ENCODE data around the gene COL27A1. TPM values are rescaled to one million over a fixed set of nuclear protein-coding genes. Genes with fewer than 3 reads are reported as not detected.

Gene COL27A1
- total RNA-seq, 2 experiments from 2014 or later = not detected

- no TSS peak for BruUV-seq (replicated peaks)
- Histone ChIP-seq H3K36me3 (ENCODE audit: insufficient read depth, low read length) (no peaks in the 10 kb centered on the region), H3K27ac (ENCODE audit: low read depth, low read length, poor library complexity, severe bottlenecking) (no peak overlapping the region), H3K9me2 (ENCODE audit: insufficient read depth, low read length) (no peaks in the 10 kb centered on the region), H3K79me2 (ENCODE audit: insufficient read depth, low read depth, low read length) (no peaks in the 10 kb centered on the region), H3K4me3 (ENCODE audit: low read depth, low read length, poor library complexity, severe bottlenecking) (no peak overlapping the region), H3K9me3 (ENCODE audit: low read length) (no peaks in the 10 kb centered on the region), H3K4me2 (ENCODE audit: low read length) (no peak overlapping the region), H2AFZ (ENCODE audit: low read length) (no peak overlapping the region), H3K4me1 (ENCODE audit: insufficient read depth, low read length, poor library complexity, severe bottlenecking) (no peaks in the 10 kb centered on the region), H4K20me1 (ENCODE audit: insufficient read depth, low read length) (no peaks in the 10 kb centered on the region)
- TF ChIP-seq, protein P1, sequence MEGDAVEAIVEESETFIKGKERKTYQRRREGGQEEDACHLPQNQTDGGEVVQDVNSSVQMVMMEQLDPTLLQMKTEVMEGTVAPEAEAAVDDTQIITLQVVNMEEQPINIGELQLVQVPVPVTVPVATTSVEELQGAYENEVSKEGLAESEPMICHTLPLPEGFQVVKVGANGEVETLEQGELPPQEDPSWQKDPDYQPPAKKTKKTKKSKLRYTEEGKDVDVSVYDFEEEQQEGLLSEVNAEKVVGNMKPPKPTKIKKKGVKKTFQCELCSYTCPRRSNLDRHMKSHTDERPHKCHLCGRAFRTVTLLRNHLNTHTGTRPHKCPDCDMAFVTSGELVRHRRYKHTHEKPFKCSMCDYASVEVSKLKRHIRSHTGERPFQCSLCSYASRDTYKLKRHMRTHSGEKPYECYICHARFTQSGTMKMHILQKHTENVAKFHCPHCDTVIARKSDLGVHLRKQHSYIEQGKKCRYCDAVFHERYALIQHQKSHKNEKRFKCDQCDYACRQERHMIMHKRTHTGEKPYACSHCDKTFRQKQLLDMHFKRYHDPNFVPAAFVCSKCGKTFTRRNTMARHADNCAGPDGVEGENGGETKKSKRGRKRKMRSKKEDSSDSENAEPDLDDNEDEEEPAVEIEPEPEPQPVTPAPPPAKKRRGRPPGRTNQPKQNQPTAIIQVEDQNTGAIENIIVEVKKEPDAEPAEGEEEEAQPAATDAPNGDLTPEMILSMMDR (conservative IDR thresholded peaks at IDR 0.05; ENCODE audit: low read length) = no peak
- no peak for TF ChIP-seq EZH2phosphoT487 (IDR thresholded peaks at IDR 0.05; ENCODE audit: borderline replicate concordance, low read depth, low read length)
- ChIA-PET CTCF (ENCODE audit: unreplicated experiment) (no interaction called here), POLR2A (no interaction called here)
- intact Hi-C loops (cut with micrococcal nuclease; ENCODE audit: unreplicated experiment) = no loop called here
- DNase-seq (ENCODE audit: low spot score) = no peak
Observed at GRCh38 chr9:114193090-114193489, 37.8 kb downstream of the COL27A1 start.

GRCh38 chr9:114196117-114196516 lies 40.8 kb downstream of the COL27A1 start:
- Histone ChIP-seq H4K20me1 (ENCODE audit: insufficient read depth, low read length) (no peaks in the 10 kb centered on the region), H3K36me3 (ENCODE audit: insufficient read depth, low read length) (no peaks in the 10 kb centered on the region), H3K9me2 (ENCODE audit: insufficient read depth, low read length) (no peaks in the 10 kb centered on the region), H3K9me3 (ENCODE audit: low read length) (no peaks in the 10 kb centered on the region), H3K4me1 (ENCODE audit: insufficient read depth, low read length, poor library complexity, severe bottlenecking) (no peaks in the 10 kb centered on the region), H3K4me3 (ENCODE audit: low read depth, low read length, poor library complexity, severe bottlenecking) (no peak overlapping the region), H3K4me2 (ENCODE audit: low read length) (no peak overlapping the region), H2AFZ (ENCODE audit: low read length) (no peak overlapping the region), H3K27ac (ENCODE audit: low read depth, low read length, poor library complexity, severe bottlenecking) (no peak overlapping the region), H3K79me2 (ENCODE audit: insufficient read depth, low read depth, low read length) (no peaks in the 10 kb centered on the region)
- ChIA-PET POLR2A (no interaction called here), CTCF (ENCODE audit: unreplicated experiment) (no interaction called here)
- TF ChIP-seq EZH2phosphoT487 (IDR thresholded peaks at IDR 0.05; ENCODE audit: borderline replicate concordance, low read depth, low read length) = no peak
- TF ChIP-seq, protein P1 (conservative IDR thresholded peaks at IDR 0.05; ENCODE audit: low read length) = no peak
- no peak for DNase-seq (ENCODE audit: low spot score)
- no TSS peak for BruUV-seq (replicated peaks)
- intact Hi-C loops (cut with micrococcal nuclease; ENCODE audit: unreplicated experiment) = no loop called here

DNA sequence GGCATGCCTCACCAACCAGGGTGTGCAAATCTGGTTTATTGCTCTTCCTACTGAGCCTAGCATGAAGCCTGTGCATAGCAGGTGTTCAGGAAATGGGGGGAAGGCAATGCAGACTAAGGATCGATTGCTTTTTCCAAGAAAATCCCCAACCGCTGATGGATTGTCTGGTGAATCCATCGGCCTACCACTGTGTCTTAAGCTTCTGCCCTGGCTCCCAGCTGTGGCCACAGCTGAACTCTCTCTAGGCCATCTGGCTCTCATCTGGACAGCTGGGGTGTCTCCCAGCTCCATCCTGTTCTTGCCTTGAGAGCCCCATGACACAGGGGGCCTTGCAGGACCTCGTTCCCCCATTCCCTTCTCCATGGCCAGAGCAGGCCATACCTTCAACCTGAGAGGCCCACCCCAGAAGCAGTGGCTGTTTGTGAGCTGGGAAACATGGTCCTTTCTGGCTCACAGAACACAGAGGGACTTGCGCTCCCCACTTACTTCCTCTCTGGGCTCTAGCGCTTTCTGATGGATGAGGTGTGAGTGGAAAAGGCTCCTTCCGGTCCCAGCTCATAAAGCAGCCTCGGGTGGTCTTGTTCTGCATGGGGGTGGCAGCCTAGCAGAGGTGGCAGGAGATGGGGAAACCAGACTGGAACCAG lies 41.8 kb downstream of the COL27A1 start:
- H3K9me3 ChIP-seq (ENCODE audit: low read length) = no peaks in the 10 kb centered on the region
- intact Hi-C loops (cut with micrococcal nuclease; ENCODE audit: unreplicated experiment) = no loop called here
- H4K20me1 ChIP-seq (ENCODE audit: insufficient read depth, low read length) = no peaks in the 10 kb centered on the region
- H3K36me3 ChIP-seq (ENCODE audit: insufficient read depth, low read length) = no peaks in the 10 kb centered on the region
- H3K79me2 ChIP-seq (ENCODE audit: insufficient read depth, low read depth, low read length) = no peaks in the 10 kb centered on the region
- no peak overlapping the region for H2AFZ ChIP-seq (ENCODE audit: low read length)
- no peak overlapping the region for H3K27ac ChIP-seq (ENCODE audit: low read depth, low read length, poor library complexity, severe bottlenecking)
- ChIA-PET CTCF (ENCODE audit: unreplicated experiment) (interaction anchor here (0.6 kb wide), 1 partner anchor 171 kb away, joined by 15 read pairs; no protein-coding TSS in a partner anchor), POLR2A (no interaction called here)
- no peaks in the 10 kb centered on the region for H3K9me2 ChIP-seq (ENCODE audit: insufficient read depth, low read length)
- no peak overlapping the region for H3K4me2 ChIP-seq (ENCODE audit: low read length)
- DNase-seq (ENCODE audit: low spot score) = no peak
- no peaks in the 10 kb centered on the region for H3K4me1 ChIP-seq (ENCODE audit: insufficient read depth, low read length, poor library complexity, severe bottlenecking)
- H3K4me3 ChIP-seq (ENCODE audit: low read depth, low read length, poor library complexity, severe bottlenecking) = no peak overlapping the region
- no TSS peak for BruUV-seq (replicated peaks)
- TF ChIP-seq, protein P1 (conservative IDR thresholded peaks at IDR 0.05; ENCODE audit: low read length) = no peak
- no peak for TF ChIP-seq EZH2phosphoT487 (IDR thresholded peaks at IDR 0.05; ENCODE audit: borderline replicate concordance, low read depth, low read length)
